ENCODE results near the gene TMEM267. TPM values are rescaled to one million over a fixed set of nuclear protein-coding genes. Genes with fewer than 3 reads are reported as not detected.

Gene TMEM267
- total and polyA plus RNA-seq, 2 of the 4 experiments (the other 2 are of a cell fraction): 9.2 to 12.0 TPM

- TF ChIP-seq RCOR1 (IDR thresholded peaks at IDR 0.05; ENCODE audit: insufficient replicate concordance, low read length) (no peak), CHD1 (IDR thresholded peaks at IDR 0.05; ENCODE audit: low read depth, low read length) (no peak), CTCF (conservative IDR thresholded peaks at IDR 0.05; ENCODE audit: low read depth, low read length) (no peak), MXI1 (IDR thresholded peaks at IDR 0.05; ENCODE audit: borderline replicate concordance, low read depth, low read length) (no peak), RAD21 (IDR thresholded peaks at IDR 0.05; ENCODE audit: low read length) (no peak)
- no peak overlapping the region for H4K91ac ChIP-seq (ENCODE audit: insufficient read depth, low read depth, low read length)
- no peaks in the 10 kb centered on the region for H3K79me1 ChIP-seq (ENCODE audit: low read depth in 1 of 2, low read length in 2 of 2)
- ChIA-PET CTCF (interaction anchor here (0.7 to 1.0 kb wide), 2 partner anchors 11 to 16 kb away, joined by 3 read pairs; no protein-coding TSS in a partner anchor), POLR2A (ENCODE audit: unreplicated experiment) (no interaction called here)
- dilution Hi-C loops (cut with HindIII; ENCODE audit: low sequenced_read_pairs, unreplicated experiment) (no loop called here), intact Hi-C loops (cut with micrococcal nuclease) (no loop called here), in situ Hi-C loops (cut with MboI; ENCODE audit: low sequenced_read_pairs) (no loop called here)
- H2BK5ac ChIP-seq (ENCODE audit: low read depth, low read length, poor library complexity, severe bottlenecking): no peak overlapping the region
- H4K5ac ChIP-seq (ENCODE audit: low read depth, low read length): no peak overlapping the region
- no CpG with 5 or more reads among the region's 7 CpGs for WGBS, 2 experiments (ENCODE audit: extremely low coverage in 2 of 2, insufficient read length in 1 of 2)
- H3K27me3 ChIP-seq (ENCODE audit: control insufficient read depth, insufficient read depth, low read length): no peaks in the 10 kb centered on the region
- H2AK5ac ChIP-seq (ENCODE audit: low read depth, low read length): no peak overlapping the region
- no peak overlapping the region for H3K14ac ChIP-seq (replicated peaks; ENCODE audit: low read depth, low read length)
- no peak overlapping the region for H3K4me2 ChIP-seq (ENCODE audit: low read depth, low read length)
- no peak overlapping the region for H4K8ac ChIP-seq (ENCODE audit: low read depth in 2 of 2, low read length in 2 of 2)
- no peak overlapping the region for H2AK9ac ChIP-seq (replicated peaks; ENCODE audit: low read depth, low read length, poor library complexity)
- no peak overlapping the region for H3K4ac ChIP-seq (ENCODE audit: low read depth, low read length)
- H3K4me1 ChIP-seq (ENCODE audit: control insufficient read depth, insufficient read depth, low read length): peaks cover 3% of the 10 kb centered on the region
- peaks cover 12% of the 10 kb centered on the region for H3K9me1 ChIP-seq (ENCODE audit: insufficient read depth, low read length)
- no peak overlapping the region for H3K27ac ChIP-seq (ENCODE audit: insufficient read depth, low read length)
- no TSS peak for BruUV-seq (replicated peaks)
- no peaks in the 10 kb centered on the region for H3K36me3 ChIP-seq (ENCODE audit: control insufficient read depth, insufficient read depth, low read length)
- no peak overlapping the region for H3K56ac ChIP-seq (ENCODE audit: extremely low read depth, insufficient read depth, low read length)
- no peak overlapping the region for H2AFZ ChIP-seq (replicated peaks; ENCODE audit: low read length, poor library complexity)
- no peaks in the 10 kb centered on the region for H3K9me3 ChIP-seq (ENCODE audit: control insufficient read depth, insufficient read depth, low read length)
- H3K9ac ChIP-seq (ENCODE audit: low read depth, low read length): no peak overlapping the region
- DNase-seq (no peak), ATAC-seq (ENCODE audit: low read depth) (no peak)
- no peak overlapping the region for H3K4me3 ChIP-seq (ENCODE audit: insufficient read depth, low read depth, low read length)
- H3K18ac ChIP-seq (ENCODE audit: low read depth, low read length): no peak overlapping the region
- H2BK120ac ChIP-seq (ENCODE audit: low read depth, low read length): no peak overlapping the region
- no peak overlapping the region for H3K23ac ChIP-seq (ENCODE audit: low read depth, low read length)
- H2BK15ac ChIP-seq (ENCODE audit: low read depth, low read length): no peak overlapping the region
- H2BK20ac ChIP-seq (ENCODE audit: low read depth, low read length): no peak overlapping the region
- peaks cover 4% of the 10 kb centered on the region; the same call in 1 of the 2 replicates for H4K20me1 ChIP-seq (ENCODE audit: insufficient read depth, low read length)
These were observed 54.6 kb downstream of the TMEM267 start for GRCh38 chr5:43429016-43429415.

Measured in IMR-90 (cell line).